Glomerular visceral epithelial cell (primary cell): Measurements from ENCODE around the gene KRTAP22-2.

ENCODE experiments used
- DNase-seq: peaks from one replicate; pipeline ENCODE4 v3.0.0-alpha.2; 2016; ENCODE audit errors: extremely low spot score

The KRTAP22-2 gene

DNA sequence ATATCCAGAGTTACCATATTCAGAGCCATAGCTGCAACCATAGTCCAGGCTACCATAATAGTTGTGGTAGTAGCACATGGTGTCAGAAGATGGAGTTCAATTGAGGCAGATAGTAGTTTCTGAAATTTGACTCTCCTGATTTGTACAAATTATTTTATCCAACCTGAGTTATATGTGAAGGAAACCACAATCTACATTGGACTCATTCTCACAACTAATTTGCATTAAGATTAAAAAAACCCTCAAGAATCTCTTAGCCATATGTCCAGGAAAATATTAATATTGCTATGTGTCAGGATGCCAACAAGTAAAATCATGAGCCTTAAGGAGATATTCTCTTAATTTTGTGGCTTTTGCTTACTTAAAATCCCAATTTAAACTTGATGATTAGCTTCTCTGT is at the start of gene KRTAP22-2:
TSS of gene KRTAP22-2 (minus strand) at position 101 of the 400 bp plus-strand sequence.
- no peak for DNase-seq

DNA sequence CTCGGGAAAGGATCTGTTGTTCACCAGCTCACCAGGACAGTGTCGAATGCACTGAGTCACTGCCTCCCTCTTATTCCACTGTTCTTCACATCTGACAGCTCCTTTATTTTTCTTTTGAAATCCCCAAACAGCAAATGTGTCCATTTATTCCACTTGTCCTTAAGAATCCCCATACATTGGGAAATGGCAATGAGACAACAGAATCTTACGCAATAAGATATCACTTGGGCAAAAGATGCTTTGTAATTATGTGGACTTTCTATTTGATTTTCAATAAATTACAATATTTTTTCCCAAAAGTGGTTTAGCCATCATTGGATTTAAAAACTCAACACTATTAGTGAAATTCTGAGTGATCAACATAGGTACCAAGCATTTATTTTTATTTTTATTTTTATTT is 48.5 kb upstream of the KRTAP22-2 start:
- DNase-seq = no peak

DNA sequence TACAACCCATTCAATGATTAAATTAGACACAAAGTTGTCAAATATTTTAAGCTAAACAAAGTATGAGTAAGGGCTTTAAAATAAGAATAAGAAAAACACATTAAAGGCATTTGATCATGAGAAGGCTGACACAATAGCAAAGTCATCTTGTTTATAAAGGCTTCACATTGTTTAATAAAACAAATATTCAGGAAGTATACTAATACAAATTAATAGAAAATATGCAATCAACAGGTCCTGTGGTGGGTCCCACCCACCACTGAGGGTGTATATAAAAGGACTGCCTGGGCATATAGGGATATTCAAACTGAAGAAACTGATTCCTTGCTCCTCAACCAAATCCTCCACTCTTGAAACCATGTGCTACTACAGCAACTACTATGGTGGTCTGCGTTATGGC is 44.7 kb upstream of the KRTAP22-2 start, which contains the start of gene KRTAP20-2:
TSS of gene KRTAP20-2 (plus strand) at position 301 of the 400 bp plus-strand sequence. CDS start at position 359, 58 bp downstream.
- no peak for DNase-seq

DNA sequence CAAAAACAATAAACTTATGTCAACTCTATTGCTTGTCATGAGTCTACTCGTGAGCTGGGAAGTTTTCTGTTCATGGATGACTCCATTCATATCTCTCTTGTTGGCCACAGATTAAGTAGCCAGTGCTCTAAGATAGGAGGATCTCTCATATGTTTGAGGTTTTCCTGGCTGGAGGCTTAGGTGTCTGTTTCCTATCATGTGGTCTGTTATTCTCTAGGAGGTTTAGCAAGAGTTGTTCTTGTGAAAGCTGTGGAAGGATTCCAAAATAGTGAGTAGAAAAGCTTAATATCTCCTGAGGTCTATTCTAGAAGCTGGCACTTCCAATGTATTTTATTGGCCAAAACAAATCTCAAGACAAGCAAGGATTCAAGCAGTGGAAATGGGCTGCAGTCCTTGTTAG is 39.0 kb upstream of the KRTAP22-2 start:
- DNase-seq = no peak

DNA sequence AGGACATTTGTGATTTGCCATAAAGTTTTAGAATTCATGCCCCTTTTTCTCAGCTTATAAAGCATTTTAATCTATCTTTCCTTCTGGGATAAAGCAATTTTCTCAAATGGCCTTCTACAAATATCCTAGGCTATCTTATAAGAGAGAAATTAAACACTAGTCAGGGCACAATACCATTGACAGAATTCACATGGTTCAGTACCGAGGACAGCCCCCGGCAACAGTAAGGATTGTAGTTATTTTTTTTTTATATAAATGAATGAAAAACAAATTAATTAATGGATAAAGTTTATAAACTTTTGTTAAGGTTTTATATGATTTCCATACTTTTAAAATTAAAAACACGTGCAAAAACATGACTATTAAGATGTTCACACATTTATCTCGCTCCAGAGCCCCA is 37.9 kb upstream of the KRTAP22-2 start:
- no peak for DNase-seq

DNA sequence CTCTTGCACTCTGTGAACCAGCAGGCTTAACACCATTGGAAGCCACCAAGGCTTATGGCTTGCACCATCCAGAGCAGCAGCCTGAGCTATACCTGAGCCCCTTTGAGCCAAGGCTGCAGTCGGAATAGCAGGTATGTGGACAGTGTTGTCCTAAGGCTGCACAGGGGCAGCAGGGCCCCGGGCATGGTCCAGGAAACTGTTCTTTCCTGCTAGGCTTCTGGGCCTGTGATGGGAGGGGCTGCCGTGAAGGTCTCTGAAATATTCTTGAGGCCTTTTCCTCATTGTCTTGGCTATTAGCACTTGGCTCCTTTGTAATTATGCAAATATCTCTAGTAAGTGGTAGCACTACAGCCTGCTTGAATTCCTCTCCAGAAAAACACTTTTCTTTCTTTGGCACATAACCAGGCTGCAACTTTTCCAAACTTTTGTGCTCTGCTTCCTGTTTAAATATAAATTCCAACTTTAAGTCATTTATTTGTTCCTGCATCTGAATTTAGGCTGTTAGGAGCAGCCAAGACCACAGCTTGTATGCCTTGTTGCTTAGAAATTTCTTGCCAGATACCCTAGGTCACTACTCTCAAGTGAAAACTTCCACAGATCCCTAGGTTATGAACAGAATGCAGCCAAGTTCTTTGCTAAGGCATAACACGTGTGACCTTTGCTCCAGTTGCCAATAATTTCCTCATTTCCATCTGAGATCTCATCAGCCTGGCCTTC is 35.4 kb upstream of the KRTAP22-2 start:
- no peak for DNase-seq

DNA sequence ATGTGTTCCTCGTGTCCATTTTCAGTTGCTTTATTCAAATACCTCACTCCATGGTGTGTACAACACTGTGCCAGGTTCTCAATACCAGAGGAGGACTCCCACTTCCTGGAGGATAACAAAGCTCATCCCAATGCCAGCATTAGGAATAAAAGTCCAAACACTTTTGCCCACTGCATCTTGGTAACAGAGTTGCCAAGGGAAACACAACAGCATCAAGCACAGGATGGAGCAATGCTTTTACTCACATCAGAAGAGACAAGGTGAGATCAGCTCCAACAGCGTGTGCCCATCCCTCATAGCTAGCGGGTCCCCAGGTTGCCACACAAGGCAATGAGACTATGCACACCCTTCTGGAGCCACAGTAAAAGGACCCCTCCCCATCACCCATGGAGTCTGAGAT is 33.2 kb upstream of the KRTAP22-2 start:
- no peak for DNase-seq

DNA sequence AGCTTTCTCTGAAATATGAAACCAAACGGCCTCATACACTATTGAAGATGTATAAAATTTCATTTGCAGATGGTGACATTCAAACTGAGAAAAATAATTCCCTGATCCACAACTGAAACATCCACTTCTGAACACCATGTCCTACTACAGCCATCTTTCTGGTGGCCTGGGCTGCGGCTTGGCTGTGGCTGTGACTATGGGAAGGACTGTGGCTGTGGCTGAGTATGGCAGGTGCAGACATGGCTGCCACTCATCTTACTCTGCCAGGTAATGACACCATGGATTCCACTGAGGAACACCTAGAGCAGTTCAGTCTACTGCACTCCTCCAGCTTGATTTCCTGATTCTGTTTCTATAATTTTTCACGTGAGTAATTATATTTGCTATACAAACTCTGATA is 30.3 kb upstream of the KRTAP22-2 start, which contains the start of gene KRTAP20-4:
TSS of gene KRTAP20-4 (plus strand) at position 106 of the 400 bp plus-strand sequence.
- no peak for DNase-seq

DNA sequence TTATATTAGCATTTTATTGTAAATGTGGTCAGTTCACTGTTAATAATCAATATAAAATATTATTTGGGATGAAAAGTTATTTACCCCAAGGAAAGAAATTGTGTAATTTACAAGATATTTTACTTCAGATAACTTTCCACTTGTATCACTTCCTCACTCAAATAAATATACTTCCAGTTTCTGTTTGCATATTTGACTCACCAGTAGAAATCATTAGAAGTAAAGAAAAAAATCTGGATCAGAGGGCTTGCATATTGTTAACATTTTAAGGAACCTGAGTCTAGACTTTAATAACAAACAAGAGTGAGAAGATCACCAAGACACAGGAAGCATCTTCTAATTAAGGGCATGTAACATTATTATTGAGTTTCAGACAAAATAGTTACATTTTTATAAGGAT is 29.9 kb upstream of the KRTAP22-2 start:
- DNase-seq = no peak

DNA sequence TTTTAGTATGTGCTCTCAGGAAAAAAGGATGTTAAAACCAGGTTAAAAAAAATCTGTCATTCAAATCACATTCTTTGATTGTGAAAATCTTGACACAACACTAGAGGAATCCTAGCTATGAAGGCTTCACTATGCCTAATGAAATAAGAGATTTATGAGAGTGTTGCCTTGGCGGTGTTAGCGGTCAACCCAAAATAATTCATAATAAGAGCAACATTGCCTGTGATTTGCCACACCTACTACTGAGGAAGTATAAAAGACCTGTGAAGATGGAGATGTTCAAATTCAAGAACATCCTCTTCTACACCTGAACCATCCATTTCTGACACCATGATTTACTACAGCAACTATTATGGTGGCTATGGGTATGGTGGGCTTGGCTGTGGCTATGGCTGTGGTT is 25.9 kb upstream of the KRTAP22-2 start, which contains the start of gene KRTAP20-1:
TSS of gene KRTAP20-1 (plus strand) at position 301 of the 400 bp plus-strand sequence. CDS start at position 331, 30 bp downstream.
- no peak for DNase-seq

DNA sequence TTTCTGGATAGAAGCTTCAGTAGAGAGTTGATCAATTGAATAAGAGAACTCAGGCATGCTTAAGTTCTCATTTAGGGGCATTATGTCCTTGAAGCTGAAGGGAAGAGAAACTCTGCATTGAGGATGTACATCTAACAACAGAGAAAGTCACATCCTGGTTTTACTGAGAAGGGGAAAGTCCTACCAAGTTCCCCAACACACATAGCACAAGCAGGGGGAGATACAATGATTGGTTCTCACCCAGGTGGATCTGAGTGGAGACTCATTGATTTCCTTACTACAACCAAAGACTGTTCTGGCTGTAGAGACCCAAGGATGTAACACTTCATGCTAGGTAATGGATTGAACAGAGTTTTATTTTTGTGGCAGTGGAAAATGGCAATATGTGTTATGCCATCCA is 25.0 kb upstream of the KRTAP22-2 start:
- no peak for DNase-seq

DNA sequence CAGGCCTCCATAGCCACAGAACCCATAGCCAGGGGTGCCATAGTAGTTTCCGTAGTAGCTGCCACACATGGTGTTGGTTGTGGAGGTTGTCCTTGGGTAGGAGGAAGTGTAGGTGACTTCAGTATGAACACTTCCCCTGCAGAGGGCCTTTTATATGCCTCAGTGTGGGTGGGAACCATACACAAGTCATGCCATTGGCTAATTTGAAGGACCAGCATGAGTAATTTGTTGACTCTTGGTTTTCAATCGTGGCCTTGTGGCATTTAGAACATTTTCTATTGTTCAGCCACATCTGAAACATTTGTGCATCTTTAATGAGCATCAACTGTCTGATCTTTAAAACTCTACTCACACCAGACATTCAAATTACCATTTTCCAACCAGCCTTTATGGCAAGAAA is 23.6 kb upstream of the KRTAP22-2 start, which contains the start of gene KRTAP6-1:
TSS of gene KRTAP6-1 (minus strand) at position 95 of the 400 bp plus-strand sequence. CDS start at position 69, 26 bp downstream.
- no peak for DNase-seq

DNA sequence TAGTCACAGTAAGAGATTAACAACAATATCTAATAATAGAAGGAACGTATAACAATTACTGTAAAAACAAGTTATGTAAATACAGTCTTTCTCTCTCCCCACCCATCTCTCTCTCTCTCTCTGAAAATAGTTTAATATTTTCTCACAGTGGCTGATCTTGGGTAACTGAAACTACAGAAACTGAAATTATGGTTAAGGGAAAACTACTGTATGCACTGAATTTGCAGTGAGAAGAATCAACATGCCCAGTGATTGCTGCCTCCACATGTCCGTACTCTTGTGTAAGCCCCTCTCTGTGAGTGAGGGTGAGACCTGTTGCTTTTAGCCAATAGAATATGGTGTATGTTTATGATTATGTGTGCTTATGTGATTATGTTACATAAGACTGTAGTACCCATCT is 21.9 kb upstream of the KRTAP22-2 start:
- no peak for DNase-seq

DNA sequence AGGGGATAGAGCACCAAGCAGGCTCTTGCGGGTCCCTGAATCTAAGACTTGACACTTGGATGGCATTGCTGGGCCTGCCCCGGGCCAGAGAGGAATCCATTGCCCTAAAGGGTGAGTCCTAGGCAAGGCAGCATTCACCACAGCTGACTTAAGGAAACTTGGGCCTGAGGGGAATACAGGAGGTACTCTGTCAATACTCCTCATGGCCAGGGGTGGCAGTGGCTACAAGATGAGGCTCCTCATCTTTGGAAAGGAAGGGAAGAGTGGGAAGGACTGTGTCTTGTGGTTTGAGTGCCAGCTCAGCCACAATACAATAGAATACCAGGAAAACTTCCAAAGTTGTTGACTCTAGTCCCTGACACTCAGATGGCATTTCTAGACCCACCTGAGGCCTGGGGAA is 15.8 kb upstream of the KRTAP22-2 start:
- DNase-seq = no peak

DNA sequence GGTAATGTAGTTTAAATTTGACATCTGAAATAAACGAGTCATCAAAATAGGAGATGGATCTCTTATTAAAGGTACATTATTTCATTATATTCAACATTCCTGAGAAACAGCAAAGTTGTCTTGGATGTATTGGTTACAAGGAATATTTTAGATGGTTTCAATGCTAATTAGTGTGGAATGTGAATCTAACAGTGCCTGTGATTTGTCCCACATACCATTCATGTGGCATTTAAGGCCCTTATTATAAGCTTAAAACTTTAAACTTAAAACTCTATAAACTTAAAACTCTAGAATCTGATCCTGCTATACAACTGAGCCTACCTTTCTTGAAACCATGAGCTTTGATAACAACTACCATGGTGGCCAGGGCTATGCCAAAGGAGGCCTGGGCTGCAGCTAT is 10.6 kb upstream of the KRTAP22-2 start, which contains the start of gene KRTAP22-1:
TSS of gene KRTAP22-1 (plus strand) at position 301 of the 400 bp plus-strand sequence.
- DNase-seq = no peak

DNA sequence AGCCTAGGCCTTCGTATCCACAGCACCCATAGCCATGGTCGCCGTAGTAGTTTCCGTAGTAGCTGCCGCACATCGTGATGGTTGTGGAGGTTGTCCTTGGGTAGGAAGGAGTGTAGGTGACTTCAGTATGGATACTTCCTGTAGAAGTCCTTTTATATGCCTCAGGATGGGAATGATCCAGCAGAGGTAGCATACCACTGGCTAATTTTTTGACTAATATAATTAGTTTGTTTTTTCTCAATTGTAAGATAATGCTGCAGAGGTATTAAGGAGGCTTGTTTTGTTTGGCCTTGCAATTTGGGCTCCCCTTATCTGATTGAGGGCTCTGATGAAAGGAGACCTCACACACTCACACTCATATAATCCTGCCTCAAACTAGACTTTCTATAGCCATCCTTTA is 8.6 kb upstream of the KRTAP22-2 start, which contains the start of gene KRTAP6-2:
TSS of gene KRTAP6-2 (minus strand) at position 101 of the 400 bp plus-strand sequence. CDS start at position 73, 28 bp downstream.
- no peak for DNase-seq

DNA sequence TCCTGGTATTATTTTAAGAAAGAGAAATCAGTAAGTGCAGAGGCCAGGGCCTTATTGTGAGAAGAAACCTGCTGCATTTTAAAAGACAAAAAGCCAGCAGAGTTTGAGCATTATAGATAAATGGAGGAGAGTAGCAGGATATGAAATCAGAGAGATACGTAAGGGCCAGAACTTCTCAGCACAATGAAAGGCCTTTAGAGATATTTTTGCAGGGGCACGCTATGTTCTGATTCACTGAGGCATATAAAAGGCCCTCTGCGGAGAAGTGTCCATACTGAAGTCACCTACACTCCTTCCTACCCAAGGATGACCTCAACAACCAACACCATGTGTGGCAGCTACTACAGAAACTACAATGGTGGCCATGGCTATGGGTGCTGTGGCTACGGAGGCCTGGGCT is 1.9 kb upstream of the KRTAP22-2 start, which contains the start of gene KRTAP6-3:
TSS of gene KRTAP6-3 (plus strand) at position 301 of the 400 bp plus-strand sequence. CDS start at position 307, 6 bp downstream.
- no peak for DNase-seq

DNA sequence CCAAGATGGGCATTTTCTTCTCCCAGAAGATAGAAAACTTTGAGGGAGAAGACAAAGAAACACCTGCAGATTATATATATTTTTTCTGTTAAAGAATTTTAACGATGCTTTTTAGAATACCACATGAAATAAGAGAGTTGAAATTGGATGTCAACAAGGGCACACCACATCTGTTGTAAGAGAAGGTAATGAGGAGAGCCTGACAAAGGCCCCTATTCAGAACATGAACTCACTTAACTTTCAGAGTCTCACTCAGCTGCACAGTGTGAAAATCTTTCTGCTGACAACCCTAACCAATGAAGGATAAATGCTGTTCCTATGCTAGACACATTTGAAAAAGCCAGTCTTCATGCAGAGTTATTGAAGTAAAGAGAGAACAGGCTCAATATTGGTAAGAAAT is 7.3 kb downstream of the KRTAP22-2 start:
- DNase-seq = no peak

DNA sequence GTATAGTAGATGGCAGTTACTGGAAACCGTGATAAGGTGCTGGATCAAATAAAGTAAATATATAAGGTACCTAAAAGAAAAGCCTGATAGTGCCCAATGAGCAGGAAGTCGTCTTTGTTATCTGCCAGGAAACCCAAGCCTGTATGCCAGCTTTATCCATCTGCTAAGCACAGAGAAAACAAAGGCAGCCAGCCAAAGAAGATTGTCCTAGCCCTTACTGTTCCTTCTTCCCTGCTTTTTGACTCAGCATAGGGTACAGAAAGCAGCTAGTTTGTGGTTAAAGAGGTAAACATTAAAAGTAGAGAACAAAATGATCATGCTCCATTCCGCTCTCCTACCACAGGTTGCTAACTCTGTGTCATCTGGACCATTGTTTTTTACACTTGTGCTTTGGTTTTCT is 10.1 kb downstream of the KRTAP22-2 start:
- no peak for DNase-seq

DNA sequence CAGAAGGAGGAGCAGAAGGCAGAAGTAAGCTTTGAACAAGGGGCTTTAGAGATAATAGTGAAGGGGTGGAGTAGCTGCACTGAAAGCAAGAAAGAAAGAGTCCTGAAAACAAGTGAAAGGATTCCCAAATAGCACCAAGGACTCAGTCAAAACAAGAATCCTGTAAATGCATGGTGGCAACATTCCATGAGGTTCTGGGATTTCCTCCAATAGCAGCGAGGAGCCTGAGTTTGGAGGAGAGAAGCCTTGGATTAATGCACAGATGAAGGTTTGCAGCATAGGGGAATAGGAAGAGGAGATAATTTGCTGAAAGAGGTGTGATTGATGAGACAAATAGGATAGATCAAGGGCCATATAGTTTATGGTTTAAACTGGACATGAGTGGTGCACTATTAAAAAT is 10.9 kb downstream of the KRTAP22-2 start:
- DNase-seq = no peak

DNA sequence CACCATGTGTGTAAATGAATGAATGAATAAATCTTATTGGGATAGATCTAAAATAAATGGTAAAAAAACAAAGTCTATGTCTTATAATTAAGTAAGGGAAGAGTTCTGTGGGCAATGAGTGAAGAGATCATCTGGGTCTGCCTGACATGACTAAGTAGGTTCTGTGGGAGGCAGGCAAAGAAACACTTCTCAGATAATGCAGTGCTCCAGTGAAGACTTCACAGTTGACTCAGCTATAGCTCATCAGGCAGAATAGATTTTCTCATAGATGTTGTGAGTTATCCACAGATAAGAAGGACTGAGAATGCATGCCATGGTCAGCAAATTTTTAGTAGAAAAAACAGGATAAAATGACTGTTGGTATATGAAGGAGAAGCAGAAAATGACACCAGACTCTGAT is 12.4 kb downstream of the KRTAP22-2 start:
- no peak for DNase-seq

DNA sequence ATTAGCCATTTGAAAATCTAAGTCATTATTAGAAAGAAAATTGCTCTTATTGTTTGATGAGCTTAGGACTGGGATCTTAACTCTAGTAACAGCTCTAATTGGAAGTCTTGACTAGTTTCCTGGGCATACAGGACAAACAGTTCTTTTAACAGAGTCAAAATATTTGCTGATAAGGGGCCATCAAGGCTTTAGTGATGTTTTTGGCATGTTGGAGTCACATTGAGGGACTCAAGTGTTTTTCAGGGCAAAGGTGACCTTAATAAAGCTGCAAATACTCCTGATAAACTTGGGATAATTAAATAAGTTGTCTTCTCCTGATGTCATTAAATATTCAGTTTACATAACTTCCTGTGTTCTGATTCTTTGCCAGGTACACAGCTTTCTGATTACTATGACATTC is 22.6 kb downstream of the KRTAP22-2 start:
- DNase-seq = no peak

DNA sequence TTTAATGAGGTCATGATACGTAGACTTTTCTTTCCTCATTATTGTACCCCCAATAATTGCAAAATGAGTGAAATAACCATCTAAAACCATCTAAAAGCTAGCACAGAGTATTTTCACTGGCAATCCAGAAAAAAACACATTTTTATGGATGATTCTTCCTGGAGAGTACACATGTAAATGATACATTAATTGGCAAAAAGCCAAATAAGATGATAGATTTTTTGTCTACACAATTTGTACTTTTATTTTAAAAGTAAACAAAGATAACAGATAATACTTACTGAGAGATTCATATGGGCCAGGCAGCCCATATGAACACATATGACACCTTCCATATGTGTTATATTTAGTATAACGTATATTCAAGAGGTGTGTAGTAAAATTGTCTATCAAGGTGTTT is 26.6 kb downstream of the KRTAP22-2 start:
- DNase-seq = no peak
